ENCODE data around the gene CYCS. TPM values are rescaled to one million over a fixed set of nuclear protein-coding genes. Genes with fewer than 3 reads are reported as not detected.

The CYCS gene
- total and polyA plus RNA-seq, 10 of the 15 experiments (the other 5 are each of a cell fraction or from before 2014, with no cell fraction given) = 113 to 952 (median 356) TPM

GRCh38 chr7:25093268-25093826 lies 31.7 kb downstream of the CYCS start (continued):
- TF ChIP-seq POU2F2 (IDR thresholded peaks at IDR 0.05; ENCODE audit: borderline replicate concordance, low read depth, low read length) = no peak
- no peak for TF ChIP-seq EP300 (IDR thresholded peaks at IDR 0.05; ENCODE audit: borderline replicate concordance in 1 of 2, control insufficient read depth in 1 of 2, low read depth in 2 of 2, low read length in 2 of 2)
- peak; percentile 37; the same call in 1 of the 2 replicates for TF ChIP-seq GATAD2B (conservative IDR thresholded peaks at IDR 0.05; ENCODE audit: low read depth)
- no peak for TF ChIP-seq E4F1 (IDR thresholded peaks at IDR 0.05; ENCODE audit: borderline replicate concordance, partially characterized antibody)
- peak; percentile 80; the same call in 1 of the 2 replicates for TF ChIP-seq SMARCA5 (IDR thresholded peaks at IDR 0.05)
- no peak for TF ChIP-seq IKZF1 (conservative IDR thresholded peaks at IDR 0.05)
- peak in 1 of 2 experiments; percentile 32; a peak in 1 of 4 replicates for TF ChIP-seq BHLHE40 (IDR thresholded peaks at IDR 0.05; ENCODE audit: borderline replicate concordance in 1 of 2, low read depth in 2 of 2, low read length in 1 of 2)
- TF ChIP-seq NRF1 (conservative IDR thresholded peaks at IDR 0.05; ENCODE audit: low read depth, low read length) = no peak
- TF ChIP-seq CTCF (IDR thresholded peaks at IDR 0.05 in 2 of 3, conservative IDR thresholded peaks at IDR 0.05 in 1 of 3; ENCODE audit: control insufficient read depth in 2 of 3, extremely low read depth in 1 of 3, insufficient read depth in 1 of 3, low read depth in 3 of 3, low read length in 3 of 3) = peak; percentile 84 to 90 (median 89)
- TF ChIP-seq CUX1 (IDR thresholded peaks at IDR 0.05; ENCODE audit: insufficient replicate concordance, low read depth, low read length) = no peak
- TF ChIP-seq SMC3 (IDR thresholded peaks at IDR 0.05; ENCODE audit: borderline replicate concordance, low read length) = peak; percentile 72
- TF ChIP-seq ZNF592 (IDR thresholded peaks at IDR 0.05) = no peak
- no peak for TF ChIP-seq EZH2 (IDR thresholded peaks at IDR 0.05; ENCODE audit: borderline replicate concordance, control insufficient read depth, low read depth, low read length)
- no peak for TF ChIP-seq ASH2L (IDR thresholded peaks at IDR 0.05; ENCODE audit: borderline replicate concordance, low read depth)
